Measurements from ENCODE around the gene BMP8A.
"Not testable (repeated sequence)": the region's sequence is repeated elsewhere in the genome, so short reads cannot be mapped to it uniquely, and the experiment has no call there.

GRCh38 chr1:39519376-39519775 is 27.9 kb downstream of the BMP8A start:
- not testable (repeated sequence) for TF ChIP-seq RAD21 (IDR thresholded peaks at IDR 0.05; ENCODE audit: insufficient read depth, low read depth, low read length); POLR2AphosphoS2 (IDR thresholded peaks at IDR 0.05; ENCODE audit: low read depth, low read length); CTCF (IDR thresholded peaks at IDR 0.05 in 2 of 3, conservative IDR thresholded peaks at IDR 0.05 in 1 of 3; ENCODE audit: control insufficient read depth in 2 of 3, extremely low read depth in 1 of 3, insufficient read depth in 1 of 3, low read depth in 3 of 3, low read length in 3 of 3); SUZ12 (IDR thresholded peaks at IDR 0.05; ENCODE audit: unreplicated experiment); ETV6 (conservative IDR thresholded peaks at IDR 0.05 in 1 of 2, IDR thresholded peaks at IDR 0.05 in 1 of 2; ENCODE audit: borderline replicate concordance in 1 of 2, low read depth in 1 of 2); MXI1 (IDR thresholded peaks at IDR 0.05; ENCODE audit: low read depth, low read length); CHD1 (IDR thresholded peaks at IDR 0.05; ENCODE audit: low read depth, low read length); EZH2 (IDR thresholded peaks at IDR 0.05; ENCODE audit: borderline replicate concordance, control insufficient read depth, low read depth, low read length)
- TF ChIP-seq, protein P1, sequence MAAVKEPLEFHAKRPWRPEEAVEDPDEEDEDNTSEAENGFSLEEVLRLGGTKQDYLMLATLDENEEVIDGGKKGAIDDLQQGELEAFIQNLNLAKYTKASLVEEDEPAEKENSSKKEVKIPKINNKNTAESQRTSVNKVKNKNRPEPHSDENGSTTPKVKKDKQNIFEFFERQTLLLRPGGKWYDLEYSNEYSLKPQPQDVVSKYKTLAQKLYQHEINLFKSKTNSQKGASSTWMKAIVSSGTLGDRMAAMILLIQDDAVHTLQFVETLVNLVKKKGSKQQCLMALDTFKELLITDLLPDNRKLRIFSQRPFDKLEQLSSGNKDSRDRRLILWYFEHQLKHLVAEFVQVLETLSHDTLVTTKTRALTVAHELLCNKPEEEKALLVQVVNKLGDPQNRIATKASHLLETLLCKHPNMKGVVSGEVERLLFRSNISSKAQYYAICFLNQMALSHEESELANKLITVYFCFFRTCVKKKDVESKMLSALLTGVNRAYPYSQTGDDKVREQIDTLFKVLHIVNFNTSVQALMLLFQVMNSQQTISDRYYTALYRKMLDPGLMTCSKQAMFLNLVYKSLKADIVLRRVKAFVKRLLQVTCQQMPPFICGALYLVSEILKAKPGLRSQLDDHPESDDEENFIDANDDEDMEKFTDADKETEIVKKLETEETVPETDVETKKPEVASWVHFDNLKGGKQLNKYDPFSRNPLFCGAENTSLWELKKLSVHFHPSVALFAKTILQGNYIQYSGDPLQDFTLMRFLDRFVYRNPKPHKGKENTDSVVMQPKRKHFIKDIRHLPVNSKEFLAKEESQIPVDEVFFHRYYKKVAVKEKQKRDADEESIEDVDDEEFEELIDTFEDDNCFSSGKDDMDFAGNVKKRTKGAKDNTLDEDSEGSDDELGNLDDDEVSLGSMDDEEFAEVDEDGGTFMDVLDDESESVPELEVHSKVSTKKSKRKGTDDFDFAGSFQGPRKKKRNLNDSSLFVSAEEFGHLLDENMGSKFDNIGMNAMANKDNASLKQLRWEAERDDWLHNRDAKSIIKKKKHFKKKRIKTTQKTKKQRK (IDR thresholded peaks at IDR 0.05; ENCODE audit: low read depth, low read length), result not testable (repeated sequence)
- TF ChIP-seq, protein P2, sequence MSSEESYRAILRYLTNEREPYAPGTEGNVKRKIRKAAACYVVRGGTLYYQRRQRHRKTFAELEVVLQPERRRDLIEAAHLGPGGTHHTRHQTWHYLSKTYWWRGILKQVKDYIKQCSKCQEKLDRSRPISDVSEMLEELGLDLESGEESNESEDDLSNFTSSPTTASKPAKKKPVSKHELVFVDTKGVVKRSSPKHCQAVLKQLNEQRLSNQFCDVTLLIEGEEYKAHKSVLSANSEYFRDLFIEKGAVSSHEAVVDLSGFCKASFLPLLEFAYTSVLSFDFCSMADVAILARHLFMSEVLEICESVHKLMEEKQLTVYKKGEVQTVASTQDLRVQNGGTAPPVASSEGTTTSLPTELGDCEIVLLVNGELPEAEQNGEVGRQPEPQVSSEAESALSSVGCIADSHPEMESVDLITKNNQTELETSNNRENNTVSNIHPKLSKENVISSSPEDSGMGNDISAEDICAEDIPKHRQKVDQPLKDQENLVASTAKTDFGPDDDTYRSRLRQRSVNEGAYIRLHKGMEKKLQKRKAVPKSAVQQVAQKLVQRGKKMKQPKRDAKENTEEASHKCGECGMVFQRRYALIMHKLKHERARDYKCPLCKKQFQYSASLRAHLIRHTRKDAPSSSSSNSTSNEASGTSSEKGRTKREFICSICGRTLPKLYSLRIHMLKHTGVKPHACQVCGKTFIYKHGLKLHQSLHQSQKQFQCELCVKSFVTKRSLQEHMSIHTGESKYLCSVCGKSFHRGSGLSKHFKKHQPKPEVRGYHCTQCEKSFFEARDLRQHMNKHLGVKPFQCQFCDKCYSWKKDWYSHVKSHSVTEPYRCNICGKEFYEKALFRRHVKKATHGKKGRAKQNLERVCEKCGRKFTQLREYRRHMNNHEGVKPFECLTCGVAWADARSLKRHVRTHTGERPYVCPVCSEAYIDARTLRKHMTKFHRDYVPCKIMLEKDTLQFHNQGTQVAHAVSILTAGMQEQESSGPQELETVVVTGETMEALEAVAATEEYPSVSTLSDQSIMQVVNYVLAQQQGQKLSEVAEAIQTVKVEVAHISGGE (CRISPR knock-in tag; IDR thresholded peaks at IDR 0.05), result not testable (repeated sequence)

Measured in GM12878 (cell line).